HG02885 (cell line): ENCODE measurements around the gene NDUFA11.

Experiments used
- ATAC-seq: cut with Tn5 transposase; IDR thresholded peaks from one replicate; pipeline ENCODE4 v1.9.1; 2021; ENCODE audit warnings: mild to moderate bottlenecking; ENCODE audit not compliant: unreplicated experiment, poor library complexity

The NDUFA11 gene

GRCh38 chr19:5933391-5934068, 29.9 kb upstream of the NDUFA11 start:
- no peak for ATAC-seq

DNA sequence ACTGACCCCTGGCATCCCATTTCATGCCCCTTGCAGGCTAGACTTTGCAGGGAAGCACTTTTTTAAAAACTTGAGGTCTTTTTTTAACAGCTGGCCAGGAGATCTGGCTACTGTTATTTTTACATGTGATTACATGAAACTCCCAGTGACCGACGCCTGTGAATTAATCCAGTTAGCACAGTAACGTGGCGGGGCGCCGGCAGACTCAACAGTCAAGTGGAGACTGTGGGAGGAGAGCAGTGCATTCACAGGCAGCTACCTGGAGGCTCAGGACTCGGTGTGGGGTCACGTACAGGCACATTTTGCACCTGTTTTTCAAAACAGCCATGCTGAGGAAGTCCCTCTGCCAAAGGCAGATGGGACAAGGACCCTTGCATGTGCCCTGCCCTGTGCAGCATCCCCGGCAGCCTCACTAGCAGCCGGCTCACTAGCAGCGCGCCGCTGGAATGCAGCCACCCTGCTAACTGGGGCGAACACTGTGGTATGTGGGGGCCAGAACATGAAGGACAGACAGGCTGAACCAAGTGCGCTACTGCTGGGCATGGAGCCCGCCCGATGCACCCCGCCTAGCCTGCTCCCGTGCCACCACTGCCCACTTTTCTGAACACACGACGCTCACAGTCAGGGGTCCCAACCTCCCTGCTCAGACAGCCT, 29.1 kb upstream of the NDUFA11 start:
- no peak for ATAC-seq

DNA sequence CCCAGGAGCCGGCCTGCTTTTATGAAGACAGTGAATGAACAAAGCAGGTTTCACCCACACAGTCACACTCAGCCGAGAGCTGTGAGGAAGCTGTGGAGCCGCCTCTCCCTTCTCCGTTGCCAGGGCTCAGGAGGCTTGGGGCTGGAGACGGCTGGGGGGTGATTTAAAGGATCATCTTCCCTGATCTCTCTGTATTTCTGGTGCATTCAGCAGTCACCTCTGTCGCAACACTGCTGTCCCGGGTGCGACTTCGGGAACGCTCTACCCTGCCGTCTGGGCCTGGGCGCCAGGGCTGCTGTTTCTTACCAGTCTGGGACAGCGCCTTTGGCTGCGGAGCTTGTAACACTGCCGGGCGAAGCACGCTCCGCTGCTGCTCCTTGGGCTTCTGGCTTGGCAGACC, 28.6 kb upstream of the NDUFA11 start:
- ATAC-seq = no peak

- no peak for ATAC-seq
Measured at GRCh38 chr19:5931251-5931650, 27.7 kb upstream of the NDUFA11 start.

DNA sequence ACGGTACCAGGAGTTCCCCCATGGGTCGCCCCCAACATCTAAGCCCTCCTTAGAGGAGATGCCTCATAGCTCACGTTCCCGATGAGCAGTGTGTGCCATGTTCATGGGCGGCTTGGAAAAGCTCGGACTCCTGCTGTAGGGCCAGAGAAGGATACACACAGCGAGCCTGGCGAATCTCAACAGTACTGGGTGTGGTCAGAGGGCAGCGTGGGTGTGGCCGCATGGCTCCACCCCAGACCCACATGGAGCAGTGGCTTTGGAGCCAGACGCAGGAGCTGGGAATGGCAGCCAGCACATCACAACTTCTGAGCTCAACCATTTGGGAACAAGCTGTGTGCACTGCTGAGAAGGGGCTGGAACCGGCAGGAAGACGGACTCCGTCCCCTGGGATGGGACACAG, 26.0 kb upstream of the NDUFA11 start:
- ATAC-seq = no peak

DNA sequence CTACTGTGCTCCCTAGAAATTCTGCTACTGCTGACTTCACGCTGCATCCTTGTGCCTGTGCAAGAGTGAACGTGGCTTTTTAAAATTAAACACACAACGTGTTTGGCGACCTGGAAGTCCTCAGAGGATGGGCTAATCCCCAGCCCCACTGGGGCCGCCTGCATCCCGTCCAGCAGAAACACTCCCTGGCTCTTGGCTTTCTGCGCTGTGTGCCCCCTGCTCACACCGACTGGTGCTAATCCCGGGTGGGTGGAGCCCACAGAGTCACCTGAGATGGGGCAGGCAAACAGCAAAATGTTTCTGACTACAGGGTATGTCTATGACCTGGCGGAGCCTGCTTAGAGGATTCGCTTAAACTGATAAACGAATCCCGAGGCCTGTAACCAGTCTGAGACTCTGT, 25.6 kb upstream of the NDUFA11 start:
- ATAC-seq = no peak

GRCh38 chr19:5927441-5927821, 23.8 kb upstream of the NDUFA11 start:
- ATAC-seq = peak; percentile 50

GRCh38 chr19:5926641-5927440, 23.3 kb upstream of the NDUFA11 start:
- ATAC-seq = no peak

DNA sequence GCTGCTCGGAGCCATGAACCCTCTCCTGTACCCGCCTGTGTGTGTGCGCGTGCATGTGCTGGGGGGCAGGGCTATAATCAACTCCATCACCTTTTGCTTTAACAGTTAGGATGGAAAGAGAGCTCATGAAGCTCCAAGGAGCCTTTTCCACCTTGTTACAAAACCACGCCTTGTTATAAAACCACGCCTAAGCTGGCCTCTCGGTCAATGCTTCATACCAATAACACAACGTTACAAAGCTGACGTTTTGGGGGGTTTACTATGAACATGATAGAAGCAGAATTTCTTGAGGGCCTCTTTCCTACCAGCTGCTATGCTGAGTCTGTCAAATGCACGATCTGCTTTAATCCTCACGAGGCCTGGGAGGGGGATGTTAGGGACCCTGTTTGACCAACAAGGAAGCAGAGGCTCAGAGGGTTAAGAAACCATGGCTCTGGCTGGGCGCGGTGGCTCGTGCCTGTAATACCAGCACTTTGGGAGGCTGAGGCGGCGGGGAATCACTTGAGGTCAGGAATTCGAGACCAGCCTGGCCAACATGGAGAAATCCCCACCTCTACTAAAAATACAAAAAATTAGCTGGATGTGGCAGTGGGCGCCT, 22.3 kb upstream of the NDUFA11 start:
- ATAC-seq = no peak

DNA sequence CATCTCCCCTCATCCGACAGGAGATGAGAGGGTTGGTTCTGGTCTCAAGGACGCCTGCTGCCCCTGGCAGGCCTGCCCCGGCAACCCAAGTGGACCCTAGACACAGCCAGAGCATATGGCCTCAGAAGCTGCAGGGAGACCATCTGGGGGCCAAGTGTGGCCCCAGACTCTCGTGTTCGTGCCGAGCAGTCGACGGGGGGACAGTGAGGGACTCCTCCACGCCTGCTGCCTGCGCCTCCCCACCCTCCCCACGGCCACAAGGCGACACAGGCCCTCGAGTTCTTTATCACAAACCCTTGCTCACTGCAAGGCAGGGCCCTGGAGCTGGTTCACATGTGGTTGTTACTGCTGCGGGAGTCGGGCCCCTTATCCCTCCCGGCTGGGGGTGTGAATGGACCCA, 19.8 kb upstream of the NDUFA11 start:
- ATAC-seq = no peak

DNA sequence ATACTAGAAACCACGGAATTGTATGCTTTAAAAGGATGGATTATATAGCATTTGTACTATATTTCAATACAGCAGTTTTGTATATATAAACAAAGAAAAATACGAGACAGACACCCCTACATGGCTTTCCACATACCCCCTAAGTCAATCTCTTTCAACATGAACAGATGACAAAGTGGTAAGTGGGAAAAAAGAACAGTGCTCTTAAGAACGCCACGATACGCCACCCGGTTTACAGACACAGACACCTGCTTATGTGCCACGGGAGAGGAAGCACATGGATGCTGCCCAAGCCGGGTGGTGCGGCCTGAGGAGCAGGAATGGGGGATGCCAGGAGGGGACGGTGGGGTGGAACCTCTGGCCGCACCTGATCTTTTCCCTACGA, 18.6 kb upstream of the NDUFA11 start:
- ATAC-seq = no peak

- ATAC-seq = no peak
Measured at GRCh38 chr19:5921516-5922160, 18.0 kb upstream of the NDUFA11 start.

DNA sequence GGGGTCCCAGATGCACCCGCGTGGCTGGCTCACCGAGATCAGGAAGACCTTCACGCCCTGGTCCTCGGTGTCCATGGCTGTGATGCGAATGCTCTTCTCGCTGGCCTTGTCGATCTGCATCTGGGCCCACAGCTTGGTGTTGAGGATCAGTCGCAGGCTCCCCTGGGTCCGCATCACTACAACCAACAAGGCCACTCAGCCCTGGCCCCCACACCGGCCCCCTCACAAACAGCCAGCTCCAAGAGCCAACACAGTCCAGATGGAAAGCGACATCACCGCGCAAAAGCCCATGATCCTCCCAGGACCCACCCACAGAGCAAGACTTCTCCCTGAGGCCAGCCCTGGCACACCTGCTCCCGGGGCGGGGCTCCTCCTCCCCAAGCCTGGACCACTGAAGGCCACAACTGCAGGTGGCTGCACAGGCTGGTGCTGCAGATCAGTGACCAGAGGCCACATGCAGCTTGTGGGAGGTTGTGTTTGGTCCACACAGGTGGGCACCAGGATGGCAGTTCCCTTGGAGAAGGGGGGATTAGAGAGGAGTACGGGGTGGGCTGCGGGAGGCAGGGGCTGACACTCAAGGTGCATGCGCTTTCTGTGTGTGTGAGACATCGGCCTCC, 15.0 kb upstream of the NDUFA11 start:
- no peak for ATAC-seq

GRCh38 chr19:5917431-5918107, 14.0 kb upstream of the NDUFA11 start:
- no peak for ATAC-seq

DNA sequence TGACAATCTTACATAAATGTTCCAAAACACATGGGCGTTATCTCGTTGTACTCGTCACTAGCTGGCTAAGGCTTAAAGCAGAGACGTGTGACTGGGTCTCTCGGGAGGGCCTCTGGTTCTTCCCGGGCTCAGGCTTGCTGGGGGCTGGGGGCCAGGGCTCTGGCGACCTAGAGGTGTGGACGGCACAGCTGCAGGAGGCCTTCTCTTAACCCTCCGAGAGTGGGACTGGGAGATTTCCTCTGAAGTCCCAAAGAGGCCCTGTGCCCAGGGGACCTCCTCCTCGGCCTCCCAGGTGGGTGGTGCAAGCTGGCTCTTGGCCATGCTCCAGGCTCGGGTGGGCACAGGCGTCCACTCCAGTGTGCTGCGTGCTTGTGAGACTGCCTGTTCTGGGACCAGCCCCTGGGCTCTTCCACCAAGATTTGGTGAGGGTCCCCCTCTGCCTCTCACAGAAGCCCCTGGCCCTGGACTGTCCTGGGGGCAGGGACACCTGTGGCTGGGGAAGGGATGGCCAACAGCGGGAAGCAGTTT, 12.7 kb upstream of the NDUFA11 start:
- no peak for ATAC-seq

DNA sequence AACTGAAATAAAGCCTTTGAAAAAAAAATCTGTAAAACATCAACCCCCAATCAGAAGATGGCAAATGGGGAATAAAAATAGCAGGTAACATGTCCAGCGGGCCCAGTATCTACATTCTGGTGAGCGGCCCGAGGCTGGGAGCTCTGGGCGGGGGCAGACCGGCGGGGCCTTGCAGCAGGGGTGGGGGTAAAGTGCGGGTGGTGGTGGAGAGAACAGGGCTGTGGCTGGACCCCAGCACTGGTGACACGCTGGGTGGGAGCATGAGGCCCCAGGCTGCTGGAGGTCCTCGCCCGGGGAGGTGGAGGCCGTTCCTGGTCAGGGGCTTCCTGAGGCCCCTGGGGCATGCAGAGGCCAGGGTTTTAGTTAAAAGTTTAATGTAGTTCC, 12.2 kb upstream of the NDUFA11 start:
- ATAC-seq = no peak

- ATAC-seq = no peak
Measured at GRCh38 chr19:5914946-5915781, 11.6 kb upstream of the NDUFA11 start.

DNA sequence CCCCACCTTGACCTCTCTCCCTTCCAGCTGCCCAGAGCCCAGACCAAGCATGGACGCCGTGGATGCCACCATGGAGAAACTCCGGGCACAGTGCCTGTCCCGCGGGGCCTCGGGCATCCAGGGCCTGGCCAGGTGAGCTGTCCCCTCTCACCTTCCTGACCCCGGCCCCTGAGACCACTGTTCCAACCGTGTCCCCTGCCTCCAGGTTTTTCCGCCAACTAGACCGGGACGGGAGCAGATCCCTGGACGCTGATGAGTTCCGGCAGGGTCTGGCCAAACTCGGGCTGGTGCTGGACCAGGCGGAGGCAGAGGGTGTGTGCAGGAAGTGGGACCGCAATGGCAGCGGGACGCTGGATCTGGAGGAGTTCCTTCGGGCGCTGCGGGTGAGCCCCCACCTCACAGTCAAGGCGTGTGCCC, 10.8 kb upstream of the NDUFA11 start:
- no peak for ATAC-seq
